Fibroblast of mammary gland (primary cell): Measurements from ENCODE around the gene TSPAN8.

Experiments used
- DNase-seq: peaks from one replicate; pipeline ENCODE4 v3.0.0-alpha.2; 2010; ENCODE audit warnings: low read depth
- H3K4me3 ChIP-seq: 2 replicates; pipeline ENCODE4 v1.5.1; 2011; ENCODE audit warnings: low read depth, mild to moderate bottlenecking, low read length, moderate library complexity; ENCODE audit not compliant: control insufficient read depth
- TF ChIP-seq, protein P1 (sequence below): conservative IDR thresholded peaks from 2 replicates; pipeline ENCODE4 v1.5.1; 2011; ENCODE audit warnings: low read depth, low read length, inconsistent platforms; ENCODE audit not compliant: control insufficient read depth, insufficient read depth

TSPAN8 gene

DNA sequence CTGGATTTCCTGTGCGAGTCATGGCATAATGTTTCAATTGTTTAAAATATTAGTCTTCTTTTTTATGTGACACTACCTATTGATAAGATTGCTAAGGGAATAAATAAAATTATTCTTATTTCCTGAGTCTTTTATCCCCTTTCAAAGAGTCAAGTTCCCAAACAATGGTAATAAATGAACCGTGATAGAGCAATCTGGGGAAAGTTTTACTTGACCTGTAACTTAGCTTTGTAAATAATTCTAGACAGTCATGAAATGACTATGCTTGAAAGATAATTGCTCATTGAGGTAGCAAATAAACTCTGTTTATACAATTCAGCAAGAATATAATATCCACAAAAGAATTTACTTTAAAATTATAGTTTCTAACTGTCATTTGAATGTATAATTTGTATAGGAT lies 82.1 kb downstream of the TSPAN8 start:
- H3K4me3 ChIP-seq, result no peak overlapping the region
- no peak for DNase-seq
- TF ChIP-seq, protein P1, sequence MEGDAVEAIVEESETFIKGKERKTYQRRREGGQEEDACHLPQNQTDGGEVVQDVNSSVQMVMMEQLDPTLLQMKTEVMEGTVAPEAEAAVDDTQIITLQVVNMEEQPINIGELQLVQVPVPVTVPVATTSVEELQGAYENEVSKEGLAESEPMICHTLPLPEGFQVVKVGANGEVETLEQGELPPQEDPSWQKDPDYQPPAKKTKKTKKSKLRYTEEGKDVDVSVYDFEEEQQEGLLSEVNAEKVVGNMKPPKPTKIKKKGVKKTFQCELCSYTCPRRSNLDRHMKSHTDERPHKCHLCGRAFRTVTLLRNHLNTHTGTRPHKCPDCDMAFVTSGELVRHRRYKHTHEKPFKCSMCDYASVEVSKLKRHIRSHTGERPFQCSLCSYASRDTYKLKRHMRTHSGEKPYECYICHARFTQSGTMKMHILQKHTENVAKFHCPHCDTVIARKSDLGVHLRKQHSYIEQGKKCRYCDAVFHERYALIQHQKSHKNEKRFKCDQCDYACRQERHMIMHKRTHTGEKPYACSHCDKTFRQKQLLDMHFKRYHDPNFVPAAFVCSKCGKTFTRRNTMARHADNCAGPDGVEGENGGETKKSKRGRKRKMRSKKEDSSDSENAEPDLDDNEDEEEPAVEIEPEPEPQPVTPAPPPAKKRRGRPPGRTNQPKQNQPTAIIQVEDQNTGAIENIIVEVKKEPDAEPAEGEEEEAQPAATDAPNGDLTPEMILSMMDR, result no peak
